NCI-H345 treated with DMSO at 0.1 percent for 48 hours (cell line): Measurements from ENCODE around the gene CHD9NB.
A peak's percentile ranks its signal among the peaks of the same experiment; 100 is the strongest.
"Not testable (repeated sequence)": the region's sequence is repeated elsewhere in the genome, so short reads cannot be mapped to it uniquely, and the experiment has no call there.

Experiments used
- DNase-seq: peaks from one replicate; lab custom pipeline; 2025; ENCODE audit not compliant: unreplicated experiment; lab: John Stamatoyannopoulos, UW

CHD9NB gene

GRCh38 chr16:53058441-53058840 lies 5.7 kb upstream of the CHD9NB start:
- no peak for DNase-seq

- DNase-seq = no peak
These were observed 5.0 kb upstream of the CHD9NB start for GRCh38 chr16:53057658-53058057.

- DNase-seq = no peak
These were observed 3.7 kb upstream of the CHD9NB start for GRCh38 chr16:53056392-53056881.

- no peak for DNase-seq
These were observed 3.1 kb upstream of the CHD9NB start for GRCh38 chr16:53055541-53056391.

GRCh38 chr16:53054670-53055485 lies 2.2 kb upstream of the CHD9NB start, which contains the start of gene CHD9:
CHD9 (plus strand) TSS chr16:53054991; CDS start chr16:53156090, 101,099 bp downstream.
- DNase-seq = peak; percentile 56

- peak; percentile 1 for DNase-seq
These were observed 1.4 kb upstream of the CHD9NB start for GRCh38 chr16:53053967-53054669.

GRCh38 chr16:53051255-53051654 lies 1.4 kb downstream of the CHD9NB start:
- not testable (repeated sequence) for DNase-seq

GRCh38 chr16:53048139-53048915 lies 4.4 kb downstream of the CHD9NB start:
- no peak for DNase-seq

GRCh38 chr16:53047515-53047914 lies 5.2 kb downstream of the CHD9NB start:
- not testable (repeated sequence) for DNase-seq

GRCh38 chr16:53045341-53046220 lies 7.1 kb downstream of the CHD9NB start:
- DNase-seq = no peak

- no peak for DNase-seq
These were observed 8.6 kb downstream of the CHD9NB start for GRCh38 chr16:53043986-53044601.

- no peak for DNase-seq
These were observed 9.3 kb downstream of the CHD9NB start for GRCh38 chr16:53043428-53043831.

GRCh38 chr16:53042235-53042701 lies 10.4 kb downstream of the CHD9NB start:
- DNase-seq = no peak

- DNase-seq = no peak
These were observed 11.2 kb downstream of the CHD9NB start for GRCh38 chr16:53041320-53042051.

GRCh38 chr16:53040788-53041187 lies 11.9 kb downstream of the CHD9NB start:
- DNase-seq = no peak

GRCh38 chr16:53036711-53037110 lies 16.0 kb downstream of the CHD9NB start:
- DNase-seq = not testable (repeated sequence)

- DNase-seq = no peak
These were observed 16.6 kb downstream of the CHD9NB start for GRCh38 chr16:53036066-53036465.
